Measurements from ENCODE around the gene KANSL1.
"Not testable (repeated sequence)": the region's sequence is repeated elsewhere in the genome, so short reads cannot be mapped to it uniquely, and the experiment has no call there.

- TF ChIP-seq POLR2AphosphoS5 (IDR thresholded peaks at IDR 0.05; ENCODE audit: low read depth); EZH2phosphoT487 (IDR thresholded peaks at IDR 0.05; ENCODE audit: unreplicated experiment): not testable (repeated sequence)
- TF ChIP-seq, protein P1, sequence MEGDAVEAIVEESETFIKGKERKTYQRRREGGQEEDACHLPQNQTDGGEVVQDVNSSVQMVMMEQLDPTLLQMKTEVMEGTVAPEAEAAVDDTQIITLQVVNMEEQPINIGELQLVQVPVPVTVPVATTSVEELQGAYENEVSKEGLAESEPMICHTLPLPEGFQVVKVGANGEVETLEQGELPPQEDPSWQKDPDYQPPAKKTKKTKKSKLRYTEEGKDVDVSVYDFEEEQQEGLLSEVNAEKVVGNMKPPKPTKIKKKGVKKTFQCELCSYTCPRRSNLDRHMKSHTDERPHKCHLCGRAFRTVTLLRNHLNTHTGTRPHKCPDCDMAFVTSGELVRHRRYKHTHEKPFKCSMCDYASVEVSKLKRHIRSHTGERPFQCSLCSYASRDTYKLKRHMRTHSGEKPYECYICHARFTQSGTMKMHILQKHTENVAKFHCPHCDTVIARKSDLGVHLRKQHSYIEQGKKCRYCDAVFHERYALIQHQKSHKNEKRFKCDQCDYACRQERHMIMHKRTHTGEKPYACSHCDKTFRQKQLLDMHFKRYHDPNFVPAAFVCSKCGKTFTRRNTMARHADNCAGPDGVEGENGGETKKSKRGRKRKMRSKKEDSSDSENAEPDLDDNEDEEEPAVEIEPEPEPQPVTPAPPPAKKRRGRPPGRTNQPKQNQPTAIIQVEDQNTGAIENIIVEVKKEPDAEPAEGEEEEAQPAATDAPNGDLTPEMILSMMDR (conservative IDR thresholded peaks at IDR 0.05; ENCODE audit: low read depth in 2 of 2): not testable (repeated sequence)
Observed at GRCh38 chr17:46006082-46006481, 187.1 kb downstream of the KANSL1 start.
